Ishikawa (cell line): ENCODE results near the gene BBS7.

Experiments used
- CEBPB ChIP-seq: IDR thresholded peaks from 2 replicates; pipeline ENCODE4 v1.6.1; 2012
- CREB1 ChIP-seq: IDR thresholded peaks from 2 replicates; pipeline ENCODE4 v1.6.1; 2012; ENCODE audit warnings: low read depth
- EGR1 ChIP-seq: IDR thresholded peaks from 2 replicates; pipeline ENCODE4 v1.6.1; 2012
- EP300 ChIP-seq: IDR thresholded peaks from 2 replicates; pipeline ENCODE4 v1.6.1; 2012; ENCODE audit warnings: borderline replicate concordance
- FOXM1 ChIP-seq: IDR thresholded peaks from 2 replicates; pipeline ENCODE4 v1.6.1; 2012; ENCODE audit warnings: low read depth, borderline replicate concordance
- MAX ChIP-seq: IDR thresholded peaks from 2 replicates; pipeline ENCODE4 v1.6.1; 2012
- NFIC ChIP-seq: IDR thresholded peaks from 2 replicates; pipeline ENCODE4 v1.6.1; 2012
- RAD21 ChIP-seq: IDR thresholded peaks from 2 replicates; pipeline ENCODE4 v1.6.1; 2012; ENCODE audit warnings: low read depth
- REST ChIP-seq: IDR thresholded peaks from 2 replicates; pipeline ENCODE4 v1.6.1; 2012; ENCODE audit warnings: low read depth, mild to moderate bottlenecking
- TAF1 ChIP-seq: IDR thresholded peaks from 2 replicates; pipeline ENCODE4 v1.6.1; 2012; ENCODE audit warnings: low read depth, mild to moderate bottlenecking
- TCF12 ChIP-seq: IDR thresholded peaks from 2 replicates; pipeline ENCODE4 v1.6.1; 2012; ENCODE audit warnings: low read depth
- TEAD4 ChIP-seq: IDR thresholded peaks from 2 replicates; pipeline ENCODE4 v1.6.1; 2012
- USF1 ChIP-seq: IDR thresholded peaks from 2 replicates; pipeline ENCODE4 v1.6.1; 2012
- YY1 ChIP-seq: IDR thresholded peaks from 2 replicates; pipeline ENCODE4 v1.6.1; 2012; ENCODE audit warnings: low read depth
- ZBTB7A ChIP-seq: IDR thresholded peaks from 2 replicates; pipeline ENCODE4 v1.6.1; 2012; ENCODE audit warnings: low read depth

Gene BBS7

GRCh38 chr4:121799208-121799823 lies 71.0 kb downstream of the BBS7 start:
- TF ChIP-seq YY1 (no peak), CREB1 (no peak), TEAD4 (no peak), RAD21 (no peak), FOXM1 (no peak), EP300 (no peak), MAX (no peak), NFIC (no peak), EGR1 (no peak), TAF1 (no peak), CEBPB (no peak), ZBTB7A (no peak), USF1 (no peak), REST (no peak), TCF12 (no peak)

- TF ChIP-seq FOXM1 (no peak), MAX (no peak), CEBPB (no peak), YY1 (no peak), TEAD4 (no peak), TAF1 (no peak), NFIC (no peak), REST (no peak), ZBTB7A (no peak)
Measured at GRCh38 chr4:121796283-121796682, 74.0 kb downstream of the BBS7 start.

GRCh38 chr4:121794505-121795188 lies 75.6 kb downstream of the BBS7 start:
- TF ChIP-seq TAF1 = no peak
- 0 out of 2 replicates have a peak, but pooled peaks have one; percentile 12 for TF ChIP-seq TEAD4

GRCh38 chr4:121792966-121793365 lies 77.3 kb downstream of the BBS7 start:
- TF ChIP-seq CREB1 (no peak), RAD21 (no peak), TEAD4 (no peak), NFIC (no peak)

GRCh38 chr4:121791481-121791880 lies 78.8 kb downstream of the BBS7 start:
- TF ChIP-seq EP300 (no peak), TAF1 (no peak), NFIC (no peak), CEBPB (no peak), TEAD4 (no peak), MAX (no peak), YY1 (no peak), CREB1 (no peak)

- no peak for TF ChIP-seq YY1
- no peak for TF ChIP-seq USF1
- TF ChIP-seq REST = no peak
- TF ChIP-seq TAF1 = no peak
- no peak for TF ChIP-seq EP300
- TF ChIP-seq ZBTB7A = no peak
- TF ChIP-seq RAD21 = no peak
- no peak for TF ChIP-seq EGR1
- TF ChIP-seq NFIC = no peak
- no peak for TF ChIP-seq TCF12
- no peak for TF ChIP-seq MAX
- TF ChIP-seq CREB1 = no peak
- TF ChIP-seq TEAD4 = no peak
- no peak for TF ChIP-seq FOXM1
- TF ChIP-seq CEBPB = no peak
Measured at GRCh38 chr4:121790976-121791375, 79.3 kb downstream of the BBS7 start.
